ENCODE data around the gene MICOS13. TPM values are rescaled to one million over a fixed set of nuclear protein-coding genes. Genes with fewer than 3 reads are reported as not detected.

Gene MICOS13
- total RNA-seq, 2 experiments from 2014 or later = 39.2 to 119 TPM

DNA sequence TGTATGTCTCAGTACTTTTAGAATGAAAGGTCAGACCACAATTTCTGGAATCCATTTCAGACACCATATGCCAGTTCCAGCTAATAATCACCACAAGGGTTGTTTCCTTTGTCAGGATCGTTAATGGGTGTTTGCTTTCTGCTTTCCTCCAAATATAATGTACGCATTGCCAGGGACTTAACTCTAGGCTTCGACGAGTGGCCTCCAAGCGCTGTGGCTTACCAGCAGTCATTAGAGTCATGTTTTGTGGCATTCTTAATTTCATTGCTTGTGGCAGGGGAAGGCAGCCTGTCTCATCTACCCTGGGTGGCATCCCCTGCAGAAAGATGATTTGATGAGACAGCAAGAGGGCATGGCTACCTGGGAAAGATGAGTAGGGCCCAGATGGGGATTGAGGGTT, 34.9 kb downstream of the MICOS13 start:
- Histone ChIP-seq H3K4me3 (ENCODE audit: low read depth, low read length, poor library complexity, severe bottlenecking) (no peak overlapping the region), H3K79me2 (ENCODE audit: insufficient read depth, low read depth, low read length) (peaks cover 60% of the 10 kb centered on the region)
- BruUV-seq (replicated peaks) = no TSS peak

DNA sequence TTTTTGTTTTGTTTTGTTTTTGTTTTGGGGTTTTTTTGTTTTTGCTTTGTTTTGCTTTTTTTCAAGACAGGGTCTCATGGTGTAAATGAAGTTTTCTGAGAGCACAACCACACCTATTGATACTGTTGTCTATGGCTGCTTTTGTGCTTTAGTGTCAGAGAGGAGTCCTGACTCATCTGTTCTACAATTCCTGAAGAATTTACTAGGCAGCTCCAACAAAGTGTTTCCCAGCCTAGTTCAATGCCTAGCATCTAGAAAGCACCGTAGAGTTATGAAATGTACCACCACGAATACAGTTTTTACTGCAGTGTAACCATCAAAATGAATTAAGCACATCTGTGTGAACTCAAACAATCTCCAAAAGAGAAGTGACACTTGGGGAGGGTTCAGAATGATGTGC, 36.3 kb downstream of the MICOS13 start:
- Histone ChIP-seq H3K36me3 (ENCODE audit: insufficient read depth, low read length) (peaks cover 87% of the 10 kb centered on the region), H4K20me1 (ENCODE audit: insufficient read depth, low read length) (peaks cover 23% of the 10 kb centered on the region), H2AFZ (ENCODE audit: low read length) (no peak overlapping the region), H3K27ac (ENCODE audit: low read depth, low read length, poor library complexity, severe bottlenecking) (no peak overlapping the region), H3K4me3 (ENCODE audit: low read depth, low read length, poor library complexity, severe bottlenecking) (no peak overlapping the region), H3K4me1 (ENCODE audit: insufficient read depth, low read length, poor library complexity, severe bottlenecking) (no peaks in the 10 kb centered on the region), H3K4me2 (ENCODE audit: low read length) (no peak overlapping the region), H3K9me2 (ENCODE audit: insufficient read depth, low read length) (no peaks in the 10 kb centered on the region), H3K79me2 (ENCODE audit: insufficient read depth, low read depth, low read length) (peaks cover 74% of the 10 kb centered on the region), H3K9me3 (ENCODE audit: low read length) (no peaks in the 10 kb centered on the region)
- CTCF ChIA-PET (ENCODE audit: unreplicated experiment) = no interaction called here
- TF ChIP-seq, protein P1, sequence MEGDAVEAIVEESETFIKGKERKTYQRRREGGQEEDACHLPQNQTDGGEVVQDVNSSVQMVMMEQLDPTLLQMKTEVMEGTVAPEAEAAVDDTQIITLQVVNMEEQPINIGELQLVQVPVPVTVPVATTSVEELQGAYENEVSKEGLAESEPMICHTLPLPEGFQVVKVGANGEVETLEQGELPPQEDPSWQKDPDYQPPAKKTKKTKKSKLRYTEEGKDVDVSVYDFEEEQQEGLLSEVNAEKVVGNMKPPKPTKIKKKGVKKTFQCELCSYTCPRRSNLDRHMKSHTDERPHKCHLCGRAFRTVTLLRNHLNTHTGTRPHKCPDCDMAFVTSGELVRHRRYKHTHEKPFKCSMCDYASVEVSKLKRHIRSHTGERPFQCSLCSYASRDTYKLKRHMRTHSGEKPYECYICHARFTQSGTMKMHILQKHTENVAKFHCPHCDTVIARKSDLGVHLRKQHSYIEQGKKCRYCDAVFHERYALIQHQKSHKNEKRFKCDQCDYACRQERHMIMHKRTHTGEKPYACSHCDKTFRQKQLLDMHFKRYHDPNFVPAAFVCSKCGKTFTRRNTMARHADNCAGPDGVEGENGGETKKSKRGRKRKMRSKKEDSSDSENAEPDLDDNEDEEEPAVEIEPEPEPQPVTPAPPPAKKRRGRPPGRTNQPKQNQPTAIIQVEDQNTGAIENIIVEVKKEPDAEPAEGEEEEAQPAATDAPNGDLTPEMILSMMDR (conservative IDR thresholded peaks at IDR 0.05; ENCODE audit: low read length) = no peak
- no peak for TF ChIP-seq EZH2phosphoT487 (IDR thresholded peaks at IDR 0.05; ENCODE audit: borderline replicate concordance, low read depth, low read length)
- POLR2A ChIA-PET = no interaction called here
- DNase-seq (ENCODE audit: low spot score) = no peak
- BruUV-seq (replicated peaks) = no TSS peak
- intact Hi-C loops (cut with micrococcal nuclease; ENCODE audit: unreplicated experiment) = no loop called here

More for the DNA sequence above, 34.9 kb downstream of the MICOS13 start:
- no peaks in the 10 kb centered on the region for H3K4me1 ChIP-seq (ENCODE audit: insufficient read depth, low read length, poor library complexity, severe bottlenecking)
- H3K27ac ChIP-seq (ENCODE audit: low read depth, low read length, poor library complexity, severe bottlenecking) = no peak overlapping the region
- H2AFZ ChIP-seq (ENCODE audit: low read length) = no peak overlapping the region
- H4K20me1 ChIP-seq (ENCODE audit: insufficient read depth, low read length) = peaks cover 23% of the 10 kb centered on the region
- no peak for TF ChIP-seq EZH2phosphoT487 (IDR thresholded peaks at IDR 0.05; ENCODE audit: borderline replicate concordance, low read depth, low read length)
- TF ChIP-seq, protein P1 (conservative IDR thresholded peaks at IDR 0.05; ENCODE audit: low read length) = no peak
- H3K36me3 ChIP-seq (ENCODE audit: insufficient read depth, low read length) = peaks cover 92% of the 10 kb centered on the region
- no peaks in the 10 kb centered on the region for H3K9me3 ChIP-seq (ENCODE audit: low read length)
- H3K9me2 ChIP-seq (ENCODE audit: insufficient read depth, low read length) = no peaks in the 10 kb centered on the region
- ChIA-PET CTCF (ENCODE audit: unreplicated experiment) (no interaction called here), POLR2A (no interaction called here)
- no peak for DNase-seq (ENCODE audit: low spot score)
- intact Hi-C loops (cut with micrococcal nuclease; ENCODE audit: unreplicated experiment) = no loop called here
- H3K4me2 ChIP-seq (ENCODE audit: low read length) = no peak overlapping the region

DNA sequence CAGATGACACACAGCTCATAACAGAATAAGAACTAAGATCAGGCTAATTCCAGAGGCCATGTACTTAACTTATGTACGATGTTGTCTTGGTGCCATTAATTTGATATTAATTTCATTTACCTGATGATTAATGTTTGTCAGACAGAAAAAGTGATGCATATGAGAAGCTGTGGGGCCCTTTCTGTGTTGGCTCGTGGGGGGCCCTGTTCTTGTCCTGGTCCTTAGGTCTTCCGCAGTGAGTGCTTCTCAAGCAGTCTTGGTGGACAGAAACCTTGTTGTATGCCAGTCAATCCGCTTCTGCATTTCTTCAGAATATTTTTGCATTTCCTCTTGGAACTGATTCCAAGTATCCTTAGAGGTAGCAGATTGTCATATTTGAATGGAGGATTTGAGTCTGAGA, 37.3 kb downstream of the MICOS13 start:
- DNase-seq (ENCODE audit: low spot score) = no peak
- H3K79me2 ChIP-seq (ENCODE audit: insufficient read depth, low read depth, low read length) = peaks cover 83% of the 10 kb centered on the region
- POLR2A ChIA-PET = interaction anchor here (0.9 kb wide), 1 partner anchor 29 kb away, joined by 3 read pairs; no protein-coding TSS in a partner anchor
- H3K27ac ChIP-seq (ENCODE audit: low read depth, low read length, poor library complexity, severe bottlenecking) = no peak overlapping the region
- peaks cover 23% of the 10 kb centered on the region for H4K20me1 ChIP-seq (ENCODE audit: insufficient read depth, low read length)
- no peaks in the 10 kb centered on the region for H3K4me1 ChIP-seq (ENCODE audit: insufficient read depth, low read length, poor library complexity, severe bottlenecking)
- H3K4me2 ChIP-seq (ENCODE audit: low read length) = no peak overlapping the region
- no peak overlapping the region for H2AFZ ChIP-seq (ENCODE audit: low read length)
- CTCF ChIA-PET (ENCODE audit: unreplicated experiment) = no interaction called here
- no peak overlapping the region for H3K4me3 ChIP-seq (ENCODE audit: low read depth, low read length, poor library complexity, severe bottlenecking)
- TF ChIP-seq, protein P1 (conservative IDR thresholded peaks at IDR 0.05; ENCODE audit: low read length) = no peak
- no peak for TF ChIP-seq EZH2phosphoT487 (IDR thresholded peaks at IDR 0.05; ENCODE audit: borderline replicate concordance, low read depth, low read length)
- peaks cover 89% of the 10 kb centered on the region for H3K36me3 ChIP-seq (ENCODE audit: insufficient read depth, low read length)
- no peaks in the 10 kb centered on the region for H3K9me3 ChIP-seq (ENCODE audit: low read length)
- intact Hi-C loops (cut with micrococcal nuclease; ENCODE audit: unreplicated experiment) = no loop called here
- no peaks in the 10 kb centered on the region for H3K9me2 ChIP-seq (ENCODE audit: insufficient read depth, low read length)
- no TSS peak for BruUV-seq (replicated peaks)
